G401 (cell line): ENCODE data around the gene ENTPD1. TPM values are rescaled to one million over a fixed set of nuclear protein-coding genes. Genes with fewer than 3 reads are reported as not detected.
"Not testable (repeated sequence)": the region's sequence is repeated elsewhere in the genome, so short reads cannot be mapped to it uniquely, and the experiment has no call there.

ENCODE experiments used
- DNase-seq: peaks from one replicate; pipeline ENCODE4 v3.0.0-alpha.2; 2015; ENCODE audit warnings: low spot score
- in situ Hi-C: cut with HindIII; loops from 2 replicates; pipeline ENCODE4 v1.10.0; 2016; ENCODE audit warnings: low sequenced_read_pairs, mixed read lengths
- total RNA-seq: library from RNA; depleted of rRNA; stranded (reverse); fragments of >200 nt; shearing (Covaris generic); gene quantifications from 2 replicates; pipeline ENCODE4 v1.2.3, GENCODE V29; 2014

The ENTPD1 gene
- total RNA-seq, 1 experiment from 2014 or later, result not detected

DNA sequence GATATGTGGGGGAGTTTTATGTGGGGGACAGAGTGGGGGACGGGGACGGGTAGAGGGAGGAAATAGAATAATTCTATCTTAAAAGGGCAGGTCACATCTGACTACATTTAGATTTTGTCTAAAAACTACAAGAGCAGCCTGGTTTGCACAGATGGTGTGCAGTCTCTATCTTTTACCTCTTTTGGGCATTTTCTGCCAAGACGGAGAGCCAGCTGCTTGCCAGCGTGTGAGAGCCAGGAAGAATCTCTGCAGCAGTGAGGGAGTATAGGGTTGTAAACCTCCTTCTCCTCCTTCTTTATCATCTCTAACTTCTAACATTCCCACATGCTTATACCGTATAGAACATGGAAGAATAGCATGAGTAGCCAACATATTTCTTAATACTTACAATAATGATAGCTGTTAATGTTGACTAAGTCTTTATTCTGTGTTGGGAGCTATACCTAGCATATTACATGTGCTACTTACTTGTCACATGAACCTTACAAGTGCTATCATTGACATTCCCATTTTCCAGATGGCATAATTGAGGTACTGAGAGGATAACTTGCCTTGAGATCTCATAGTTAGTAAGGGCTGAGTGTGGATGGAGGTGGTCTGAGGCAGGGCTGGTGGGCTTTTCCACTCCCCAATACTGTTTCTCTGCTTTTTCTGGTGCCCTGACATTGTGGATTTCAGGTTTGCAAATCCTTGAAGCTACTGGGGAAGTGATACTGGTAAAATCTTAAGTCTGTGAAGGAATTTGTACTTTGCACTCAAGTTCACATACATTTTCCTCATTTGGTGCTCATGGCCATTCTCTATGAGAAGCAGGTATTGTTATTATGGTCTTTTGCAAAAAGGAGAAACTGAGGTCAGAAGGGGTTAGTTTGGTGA lies 1.1 kb downstream of the ENTPD1 start:
- in situ Hi-C loops, result no loop called here
- DNase-seq, result no peak

DNA sequence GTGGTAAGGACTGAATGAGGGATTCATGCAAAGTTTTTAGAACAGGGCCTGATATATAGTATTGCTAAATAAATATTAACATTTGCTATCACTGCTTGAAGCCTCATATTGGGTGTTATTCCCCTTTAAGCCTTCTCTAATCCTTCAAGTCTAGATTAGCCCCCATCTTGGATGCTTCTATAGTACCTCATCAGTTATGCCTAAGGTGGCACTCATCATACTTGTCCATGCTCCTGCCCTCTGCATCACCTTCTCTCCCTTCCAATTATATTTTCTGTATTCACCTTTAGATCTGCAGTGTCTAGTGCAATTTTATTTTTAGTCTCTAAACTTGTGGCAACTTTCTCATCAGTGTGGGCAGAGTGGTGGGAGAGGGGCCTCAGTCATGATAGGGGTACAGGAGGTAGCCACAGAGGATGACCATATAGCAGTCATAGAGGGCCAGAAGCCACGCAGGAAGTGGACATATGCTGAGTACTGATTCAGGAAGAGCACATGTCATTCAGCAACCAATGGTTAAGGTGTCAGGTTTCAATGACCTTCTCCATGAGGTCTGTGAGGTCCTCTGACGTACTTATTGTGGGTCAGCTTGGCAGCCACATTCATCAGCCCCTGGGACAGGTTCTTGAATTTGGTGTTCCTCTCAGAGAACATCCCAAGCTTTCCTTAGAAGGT lies 2.5 kb downstream of the ENTPD1 start:
- in situ Hi-C loops, result no loop called here
- DNase-seq, result no peak

DNA sequence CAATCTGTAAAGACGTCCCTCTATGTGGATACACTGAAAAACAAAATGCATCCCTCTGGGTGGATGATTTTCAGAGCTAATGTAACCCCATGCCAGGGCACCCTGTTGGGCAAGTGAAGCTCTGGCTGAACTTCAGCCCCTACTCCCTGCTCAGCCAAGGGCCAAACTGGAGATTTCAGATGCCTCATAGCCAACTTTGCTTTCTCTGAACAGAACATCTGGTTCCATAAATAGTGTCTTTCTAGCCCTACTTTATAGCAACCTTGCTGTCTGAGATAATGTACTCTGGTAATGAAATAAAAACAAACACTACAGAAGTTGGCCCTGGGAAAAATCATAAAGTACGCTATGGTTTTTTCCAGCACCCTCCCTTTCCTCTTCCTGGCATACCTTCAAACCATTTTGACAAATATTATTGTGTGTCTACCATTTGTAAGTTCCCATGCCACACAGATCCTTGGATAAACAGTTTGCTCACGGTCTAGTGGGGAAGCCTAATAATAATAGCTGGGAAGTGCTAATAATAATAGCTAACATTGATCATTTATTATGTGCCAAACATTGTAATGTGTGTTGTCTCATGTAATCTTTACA lies 3.4 kb downstream of the ENTPD1 start:
- no peak for DNase-seq
- in situ Hi-C loops, result no loop called here

DNA sequence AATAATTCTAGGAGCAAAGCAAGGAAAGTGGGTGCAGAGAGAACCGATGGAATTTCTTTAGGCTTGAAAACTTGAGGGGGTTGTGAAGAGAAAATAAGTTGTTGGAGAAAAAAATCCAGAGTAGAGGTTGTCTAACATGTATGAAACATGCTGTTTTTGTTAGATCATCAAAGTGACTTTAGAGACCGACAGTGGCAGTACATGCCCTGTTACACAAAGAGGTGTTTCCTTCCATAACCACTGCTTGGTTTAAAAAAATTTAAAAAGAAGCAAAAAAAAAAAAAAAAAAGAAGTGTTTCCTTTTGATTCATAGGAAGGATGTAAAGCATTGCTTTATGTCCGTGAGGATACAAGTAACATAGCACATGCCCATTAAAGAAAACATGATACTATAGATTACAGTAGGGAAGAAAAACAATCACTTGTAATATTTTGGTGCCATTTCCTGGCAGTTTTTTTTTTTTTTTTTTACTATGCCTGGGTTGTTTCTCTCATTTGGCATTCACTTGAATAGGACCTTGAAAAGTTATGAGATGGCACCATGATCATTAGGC lies 6.1 kb downstream of the ENTPD1 start:
- in situ Hi-C loops, result no loop called here
- no peak for DNase-seq

DNA sequence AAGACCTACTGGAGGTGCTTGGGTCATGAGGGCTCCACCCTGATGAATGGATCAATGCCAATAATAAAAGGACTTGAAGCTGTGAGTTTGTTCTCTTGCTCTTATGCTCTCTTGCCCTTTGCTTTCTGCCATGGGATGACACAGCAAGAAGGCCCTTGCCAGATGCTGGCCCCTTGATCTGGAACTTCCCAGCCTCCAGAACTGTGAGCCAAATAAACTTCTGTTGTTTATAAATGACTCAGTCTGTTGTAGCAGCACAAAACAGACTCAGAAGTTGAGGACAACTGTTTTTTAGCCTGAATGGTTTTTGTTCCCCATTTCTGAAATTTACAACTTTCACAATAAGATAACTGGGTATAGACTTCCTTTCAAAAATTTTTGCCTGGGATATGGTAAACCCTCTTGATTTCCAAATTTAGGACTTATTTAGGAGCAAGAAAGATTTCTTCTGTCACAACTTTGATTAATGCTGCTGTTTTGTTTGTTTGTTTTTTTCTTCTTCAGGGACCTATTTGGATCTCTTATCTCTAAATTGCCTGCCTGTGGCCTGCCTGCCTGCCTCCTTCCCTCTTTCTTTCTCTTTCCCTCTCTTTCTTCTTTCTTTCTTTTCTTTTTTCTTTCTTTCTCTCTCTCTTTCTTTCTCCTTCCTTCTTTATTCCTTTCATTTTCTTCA lies 12.1 kb downstream of the ENTPD1 start:
- no peak for DNase-seq
- in situ Hi-C loops, result no loop called here

DNA sequence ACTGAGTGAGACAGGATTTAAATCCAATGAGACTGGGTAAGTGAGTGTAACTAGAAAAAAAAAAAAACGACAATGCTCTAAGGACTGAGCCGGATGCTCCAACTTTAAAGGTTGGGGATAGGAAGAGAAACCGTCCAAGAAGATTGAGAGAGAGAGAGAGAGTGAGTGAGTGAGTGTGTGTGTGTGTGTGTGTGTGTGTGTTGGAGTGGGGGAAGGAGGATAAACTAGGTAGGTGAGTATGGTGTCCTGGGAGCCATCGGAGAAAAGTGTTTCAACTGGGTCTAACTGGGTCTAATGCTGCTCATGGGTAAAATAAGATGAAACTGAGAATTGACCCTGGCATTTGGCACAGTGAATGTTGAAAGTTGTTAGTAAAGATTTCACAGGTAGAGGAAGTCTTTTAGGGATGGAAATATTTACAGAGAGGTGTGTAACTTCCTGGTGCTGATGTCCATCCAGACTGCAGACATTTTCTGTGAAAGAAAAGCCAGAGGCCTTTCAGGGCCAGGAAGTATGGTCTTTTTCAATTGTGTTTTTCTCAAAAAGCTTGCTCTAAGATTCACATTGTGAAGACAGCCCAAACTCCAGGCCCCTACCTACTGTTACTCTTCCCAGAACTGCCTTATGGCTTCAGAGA lies 14.2 kb downstream of the ENTPD1 start:
- in situ Hi-C loops, result no loop called here
- no peak for DNase-seq

DNA sequence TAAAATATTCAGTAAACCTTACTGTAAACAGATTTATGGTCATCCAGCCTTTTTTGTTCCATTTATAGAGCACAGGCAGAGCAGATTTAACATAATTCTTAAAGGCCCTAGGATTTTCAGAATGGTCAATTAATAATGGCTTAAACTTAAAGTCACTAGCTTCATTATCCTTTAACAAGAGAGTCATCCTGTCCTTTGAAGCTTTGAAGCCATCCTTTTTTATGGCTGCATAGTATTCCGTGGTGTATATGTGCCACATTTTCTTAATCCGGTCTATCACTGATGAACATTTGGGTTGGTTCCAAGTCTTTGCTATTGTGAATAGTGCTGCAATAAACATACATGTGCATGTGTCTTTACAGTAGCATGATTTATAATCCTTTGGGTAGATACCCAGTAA lies 17.5 kb downstream of the ENTPD1 start:
- DNase-seq, in situ Hi-C loops: not testable (repeated sequence)

DNA sequence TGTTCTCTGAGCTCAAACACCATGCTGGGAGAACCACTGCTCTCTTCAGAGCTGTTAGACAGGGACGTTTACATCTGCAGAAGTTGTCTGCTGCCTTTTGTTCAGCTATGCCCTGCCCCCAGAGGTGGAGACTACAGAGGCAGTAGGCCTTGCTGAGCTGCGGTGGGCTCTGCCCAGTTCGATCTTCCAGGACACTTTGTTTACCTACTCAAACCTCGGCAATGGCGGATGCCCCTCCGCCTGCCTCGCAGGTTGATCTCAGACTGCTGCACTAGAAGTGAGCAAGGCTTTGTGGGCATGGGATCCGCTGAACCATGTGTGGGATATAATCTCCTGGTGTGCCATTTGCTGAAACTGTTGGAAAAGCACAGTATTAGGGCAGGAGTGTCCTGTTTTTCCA lies 21.7 kb downstream of the ENTPD1 start:
- in situ Hi-C loops, DNase-seq: not testable (repeated sequence)

DNA sequence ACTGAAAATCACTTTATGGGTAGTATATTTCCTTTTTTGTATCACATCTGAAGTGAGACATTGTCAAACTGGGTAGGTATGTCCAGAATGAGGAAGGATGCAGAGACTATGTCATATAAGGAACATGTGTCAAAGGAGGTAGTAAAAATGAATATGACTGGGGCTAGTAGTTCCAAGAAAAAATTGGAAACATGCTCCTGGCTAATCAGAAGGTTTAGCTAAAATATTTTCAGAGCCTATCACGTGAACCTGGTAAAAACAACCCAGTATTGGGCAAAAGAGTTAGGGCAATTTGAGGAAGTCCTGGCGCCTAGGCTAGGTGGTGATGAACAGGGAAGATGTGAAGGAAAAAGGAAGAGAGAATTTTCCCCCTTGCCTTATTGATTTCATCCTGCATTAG lies 26.4 kb downstream of the ENTPD1 start:
- in situ Hi-C loops, result no loop called here

DNA sequence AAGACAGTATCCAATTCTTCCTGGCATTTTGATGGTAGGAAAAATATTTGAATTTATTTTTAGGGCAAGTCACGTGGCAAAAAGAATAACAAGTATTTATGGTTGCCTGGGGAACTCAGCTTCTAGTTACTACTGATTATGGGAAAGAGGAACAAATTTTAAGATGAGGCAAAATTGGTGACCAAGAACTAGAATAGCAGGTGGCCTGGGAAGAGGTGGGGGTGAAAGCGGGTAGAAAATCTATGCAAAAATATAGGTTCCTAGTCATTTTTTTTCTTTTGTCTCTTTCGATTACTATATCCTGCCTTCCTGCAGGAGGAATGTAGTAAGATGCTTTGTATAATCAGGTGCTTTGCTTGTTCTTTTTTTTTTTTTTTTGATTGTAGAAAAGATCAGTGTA lies 27.8 kb downstream of the ENTPD1 start:
- no peak for DNase-seq
- in situ Hi-C loops, result no loop called here

More for the DNA sequence above, 26.4 kb downstream of the ENTPD1 start:
- no peak for DNase-seq

DNA sequence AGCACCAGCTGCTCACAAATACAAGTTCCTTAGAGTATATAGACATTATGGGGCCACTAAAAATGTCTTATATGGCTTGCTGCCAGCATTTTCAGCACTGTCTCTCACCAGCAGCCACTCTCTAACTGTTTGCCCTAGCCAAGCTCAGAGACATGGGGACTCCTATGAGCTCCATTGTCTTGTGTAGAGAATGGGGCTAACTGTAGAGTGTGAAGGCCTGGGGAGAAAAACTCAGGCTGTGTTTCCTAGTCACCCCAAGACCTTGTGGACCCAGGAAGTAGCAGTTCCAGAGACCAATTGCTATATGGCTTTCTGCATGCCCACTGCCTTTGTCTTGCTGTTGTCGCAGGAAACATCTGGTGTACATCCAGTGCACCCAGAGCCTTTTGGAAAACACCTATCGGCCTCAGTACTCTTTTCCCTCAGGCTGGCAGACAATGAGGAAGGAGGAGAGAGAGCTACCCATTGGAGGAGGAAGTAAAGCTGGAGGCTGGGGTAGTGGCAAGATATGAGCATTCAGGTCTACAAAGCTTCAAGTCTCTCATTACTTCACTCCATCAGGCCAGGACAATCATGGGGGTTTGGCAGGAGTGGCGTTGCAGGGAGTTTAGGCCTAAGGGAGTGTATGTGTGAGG lies 28.4 kb downstream of the ENTPD1 start:
- no peak for DNase-seq
- in situ Hi-C loops, result no loop called here

DNA sequence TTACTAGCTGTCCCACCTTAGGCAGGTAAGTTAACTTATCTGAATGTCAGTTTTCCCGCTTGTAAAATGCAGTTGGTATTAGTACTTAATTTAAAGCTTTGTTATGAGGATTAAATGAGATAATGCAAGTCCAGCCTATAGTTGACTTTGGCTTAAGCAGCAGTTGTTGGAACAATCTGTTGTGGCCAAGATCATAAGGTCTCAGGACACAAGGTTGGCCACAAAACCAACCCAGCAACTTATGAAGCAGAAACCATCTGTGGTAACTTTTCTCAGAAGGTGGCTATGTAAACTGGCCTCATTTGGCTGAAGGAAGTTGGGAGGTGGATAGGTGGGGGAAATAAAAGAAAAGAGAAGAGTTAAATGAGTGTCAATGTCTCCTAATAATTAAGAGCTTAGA lies 29.4 kb downstream of the ENTPD1 start:
- in situ Hi-C loops, result no loop called here

DNA sequence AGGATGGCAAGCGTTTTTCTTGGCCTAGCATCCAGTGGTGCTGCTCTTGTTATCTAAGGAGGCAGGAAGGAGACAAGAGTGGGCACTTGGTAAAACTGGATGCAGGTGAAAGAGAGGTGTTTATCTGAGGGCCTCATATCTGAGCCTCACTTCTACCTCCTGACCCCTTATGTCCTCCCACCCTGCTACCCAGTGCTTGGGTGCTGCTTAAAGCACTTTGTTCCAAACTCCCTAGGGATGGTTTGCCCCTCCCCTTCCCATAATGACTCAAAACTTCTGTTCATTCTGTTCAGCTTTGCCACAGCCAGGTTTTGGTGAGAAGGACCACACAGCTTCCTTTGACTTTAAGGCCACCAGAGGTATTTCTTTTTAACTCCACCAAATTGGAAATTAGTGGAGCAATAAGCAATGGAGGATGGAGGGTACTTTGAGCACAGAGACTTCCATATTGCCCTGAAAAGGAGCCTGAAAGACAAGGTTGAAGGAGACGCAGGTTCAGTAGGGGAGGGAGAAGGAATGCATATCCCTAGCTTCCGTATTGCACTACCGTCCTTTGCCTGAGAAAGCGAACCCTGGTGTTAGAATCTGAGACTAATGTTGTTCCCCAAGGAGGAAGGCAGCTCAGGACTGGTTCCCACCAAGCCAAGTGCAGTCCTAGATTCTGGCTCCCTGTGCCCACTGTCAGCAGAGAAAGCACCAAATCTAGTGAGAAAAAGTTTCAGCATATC lies 30.1 kb downstream of the ENTPD1 start:
- in situ Hi-C loops, result no loop called here
- no peak for DNase-seq

More for the DNA sequence above, 29.4 kb downstream of the ENTPD1 start:
- DNase-seq, result no peak

DNA sequence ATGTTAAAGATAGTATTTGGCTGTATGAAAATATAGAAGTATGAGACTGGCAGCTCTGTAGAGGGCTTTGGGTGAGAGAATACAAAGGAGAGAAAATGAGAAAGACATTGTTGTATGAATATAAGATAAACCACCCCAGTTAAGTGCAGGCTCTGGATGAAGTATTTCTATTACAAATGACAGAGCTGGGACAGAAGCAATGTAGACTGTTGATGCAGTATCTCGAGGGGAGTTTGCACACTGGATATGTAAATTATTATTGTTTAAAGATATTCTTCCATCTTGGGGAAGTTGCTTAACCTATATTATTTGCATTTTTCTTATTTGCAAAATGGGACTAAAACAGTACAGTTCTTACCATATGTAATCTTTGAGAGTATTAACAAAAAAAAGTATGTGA lies 31.5 kb downstream of the ENTPD1 start:
- no peak for DNase-seq
- in situ Hi-C loops, result no loop called here

DNA sequence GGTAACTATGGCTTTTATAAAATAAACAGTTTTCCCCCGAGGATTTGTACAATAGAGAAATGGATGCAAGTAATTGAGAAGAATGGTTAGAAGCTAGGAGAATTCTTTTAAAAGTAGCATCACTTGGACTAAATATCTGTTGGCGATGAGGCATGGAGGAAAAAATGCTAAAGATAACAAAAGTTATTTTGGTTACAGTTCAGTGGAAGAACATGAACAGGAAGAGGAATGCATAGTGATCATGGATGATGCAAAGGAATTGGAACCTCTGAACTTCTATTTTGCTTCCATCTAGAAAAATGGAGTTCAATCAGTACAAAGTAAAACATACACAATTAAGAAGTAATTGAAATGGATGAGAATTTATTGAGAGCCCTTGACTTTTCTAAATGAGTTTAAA lies 32.9 kb downstream of the ENTPD1 start:
- no peak for DNase-seq
- in situ Hi-C loops, result no loop called here

DNA sequence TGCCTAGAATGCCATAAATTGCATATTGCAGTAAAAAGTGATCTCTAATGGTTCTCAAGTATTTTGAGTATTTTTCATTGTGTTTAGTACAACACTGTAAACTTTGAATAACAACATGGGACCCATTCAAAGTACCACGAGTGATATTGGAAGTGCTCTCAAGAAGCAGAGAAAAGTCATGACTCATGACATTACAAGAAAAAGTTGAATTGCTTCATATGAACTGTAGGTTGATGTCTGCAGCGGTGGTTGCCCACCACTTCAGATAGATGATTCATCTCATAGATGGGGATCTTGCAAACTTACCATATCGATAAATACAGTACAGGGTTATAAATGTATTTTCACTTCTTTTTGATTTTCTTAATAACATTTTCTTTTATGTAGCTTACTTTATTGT lies 33.9 kb downstream of the ENTPD1 start:
- in situ Hi-C loops, result no loop called here
- DNase-seq, result no peak

DNA sequence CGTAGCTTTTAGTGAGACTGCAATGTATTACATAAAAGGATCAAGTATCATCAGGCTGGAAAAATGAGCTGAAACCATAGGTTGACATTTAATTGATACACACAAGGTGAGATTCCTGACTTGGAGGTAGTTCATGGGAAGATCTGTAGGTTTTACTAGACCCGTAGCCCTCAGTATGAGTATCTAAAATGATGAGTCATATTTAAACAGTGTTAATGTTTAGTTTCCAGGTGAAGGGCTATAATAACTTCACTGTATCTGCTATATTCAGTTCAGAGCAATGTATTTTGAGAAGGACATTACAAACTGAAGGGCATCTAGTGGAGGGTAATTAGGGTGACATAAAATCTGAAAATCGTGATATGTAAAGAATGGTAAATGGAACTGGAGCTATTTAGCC lies 35.0 kb downstream of the ENTPD1 start:
- in situ Hi-C loops, result no loop called here
- DNase-seq, result no peak

DNA sequence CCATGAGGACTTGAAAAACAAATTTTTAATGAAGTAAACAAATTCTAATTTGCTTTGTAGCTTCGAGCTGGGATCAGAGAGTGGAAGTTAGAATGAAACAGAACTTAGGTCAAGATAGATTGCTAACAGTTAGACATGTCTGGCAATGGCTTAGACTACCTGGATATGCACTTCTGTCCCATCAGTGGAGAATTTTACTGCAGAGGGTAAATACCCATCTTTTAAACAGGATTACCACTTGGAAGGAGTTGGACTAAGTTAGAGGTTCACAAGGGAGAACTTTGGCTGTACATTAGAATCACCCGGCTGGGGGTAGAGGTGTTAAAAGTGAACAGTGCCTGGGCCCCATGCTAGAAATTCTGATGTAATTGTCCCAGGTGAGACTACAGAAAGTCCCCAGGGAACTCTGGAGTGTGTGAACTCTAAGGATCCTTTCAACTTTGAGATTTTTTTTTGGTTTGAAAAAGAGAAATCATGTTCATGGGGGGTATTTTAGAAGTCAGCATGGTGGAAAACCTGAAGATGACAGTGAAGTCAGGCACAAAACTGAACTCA lies 35.5 kb downstream of the ENTPD1 start:
- no peak for DNase-seq
- in situ Hi-C loops, result no loop called here
